Activated T-helper 1 cell treated with anti-CD3 and anti-CD28 coated beads, Interleukin-12 subunit alpha, Interleukin-12 subunit beta, Interleukin-2, Interleukin-4 antibody, amounts not matched to agents 30 ng/mL and 10 ng/mL and 1 ng/mL, durations not matched to agents 14 hours and 24 hours and 36 hours (primary cell): ENCODE data around the gene LPIN2. TPM values are rescaled to one million over a fixed set of nuclear protein-coding genes. Genes with fewer than 3 reads are reported as not detected.

Experiments used
- DNase-seq: peaks from one replicate; pipeline ENCODE4 v3.0.0; 2021; ENCODE audit warnings: low spot score
- H3K27ac Mint-ChIP-seq: one replicate; pipeline ENCODE4 v1.8.0; 2021; ENCODE audit warnings: mild to moderate bottlenecking, mixed read lengths
- H3K27me3 Mint-ChIP-seq: one replicate; pipeline ENCODE4 v1.8.0; 2022; ENCODE audit warnings: mild to moderate bottlenecking, moderate library complexity, mixed read lengths; ENCODE audit not compliant: insufficient read depth
- H3K36me3 Mint-ChIP-seq: one replicate; pipeline ENCODE4 v1.8.0; 2021; ENCODE audit warnings: low read depth, mixed read lengths
- H3K4me1 Mint-ChIP-seq: one replicate; pipeline ENCODE4 v1.8.0; 2021; ENCODE audit warnings: low read depth, mixed read lengths
- H3K4me3 Mint-ChIP-seq: one replicate; pipeline ENCODE4 v1.8.0; 2021; ENCODE audit warnings: mild to moderate bottlenecking, moderate library complexity, mixed read lengths
- H3K9me3 Mint-ChIP-seq: one replicate; pipeline ENCODE4 v1.8.0; 2021; ENCODE audit warnings: mixed read lengths
- intact Hi-C: fragments of 100-400 bp; cut with micrococcal nuclease; formaldehyde crosslinking; loops from one replicate; pipeline ENCODE4 v1.15.1; 2024
- total RNA-seq: library from RNA; stranded (reverse); gene quantifications from 2 replicates; pipeline ENCODE4 v1.2.3, GENCODE V29; 2022

The LPIN2 gene
- total RNA-seq, 1 donor from 2014 or later: 91.8 TPM

- intact Hi-C loops: loop anchor here (5.0 kb wide), 1 partner anchor 325 kb away; the partner anchor contains the start of gene SMCHD1
- H3K4me1 Mint-ChIP-seq: peaks cover 92% of the 10 kb centered on the region
- H3K9me3 Mint-ChIP-seq: no peaks in the 10 kb centered on the region
- H3K36me3 Mint-ChIP-seq: peaks cover 16% of the 10 kb centered on the region
- no peak for DNase-seq
- peak overlapping the region; percentile 92 for H3K4me3 Mint-ChIP-seq
- peak overlapping the region; percentile 96 for H3K27ac Mint-ChIP-seq
- no peaks in the 10 kb centered on the region for H3K27me3 Mint-ChIP-seq
These were observed 30.9 kb downstream of the LPIN2 start for GRCh38 chr18:2982022-2982421.

GRCh38 chr18:2981212-2981728 is 31.7 kb downstream of the LPIN2 start:
- peaks cover 18% of the 10 kb centered on the region for H3K36me3 Mint-ChIP-seq
- H3K27ac Mint-ChIP-seq: peak overlapping the region; percentile 96
- no peaks in the 10 kb centered on the region for H3K9me3 Mint-ChIP-seq
- H3K4me1 Mint-ChIP-seq: peaks cover 99% of the 10 kb centered on the region
- DNase-seq: no peak
- peak overlapping the region; percentile 92 for H3K4me3 Mint-ChIP-seq
- intact Hi-C loops: loop anchor here (1.0 to 5.0 kb wide), 5 partner anchors 9 to 324 kb away; partner anchors contain the start of gene SMCHD1
- H3K27me3 Mint-ChIP-seq: no peaks in the 10 kb centered on the region

- DNase-seq: no peak
- Mint-ChIP-seq H3K4me1 (peaks cover 95% of the 10 kb centered on the region), H3K4me3 (peak overlapping the region; percentile 92), H3K27me3 (no peaks in the 10 kb centered on the region), H3K27ac (peak overlapping the region; percentile 96), H3K9me3 (no peaks in the 10 kb centered on the region), H3K36me3 (peaks cover 23% of the 10 kb centered on the region)
- intact Hi-C loops: loop anchor here (5.0 kb wide), 1 partner anchor 323 kb away; the partner anchor contains the start of gene SMCHD1
These were observed 32.8 kb downstream of the LPIN2 start for GRCh38 chr18:2979871-2980790.

- no peaks in the 10 kb centered on the region for H3K9me3 Mint-ChIP-seq
- H3K4me3 Mint-ChIP-seq: peak overlapping the region; percentile 71
- peaks cover 93% of the 10 kb centered on the region for H3K4me1 Mint-ChIP-seq
- peaks cover 21% of the 10 kb centered on the region for H3K36me3 Mint-ChIP-seq
- H3K27ac Mint-ChIP-seq: peak overlapping the region; percentile 89
- no peaks in the 10 kb centered on the region for H3K27me3 Mint-ChIP-seq
- intact Hi-C loops: no loop called here
- no peak for DNase-seq
These were observed 33.8 kb downstream of the LPIN2 start for GRCh38 chr18:2979129-2979528.

- Mint-ChIP-seq H3K27me3 (no peaks in the 10 kb centered on the region), H3K4me1 (peaks cover 90% of the 10 kb centered on the region), H3K27ac (peak overlapping the region; percentile 89), H3K36me3 (peaks cover 21% of the 10 kb centered on the region), H3K9me3 (no peaks in the 10 kb centered on the region), H3K4me3 (peak overlapping the region; percentile 71)
- intact Hi-C loops: loop anchor here (1.0 kb wide), 1 partner anchor 9 kb away; no protein-coding TSS in a partner anchor
- no peak for DNase-seq
These were observed 34.3 kb downstream of the LPIN2 start for GRCh38 chr18:2978661-2979106.

- intact Hi-C loops: loop anchor here (1.0 kb wide), 1 partner anchor 9 kb away; no protein-coding TSS in a partner anchor
- Mint-ChIP-seq H3K27me3 (no peaks in the 10 kb centered on the region), H3K9me3 (no peaks in the 10 kb centered on the region), H3K36me3 (peaks cover 24% of the 10 kb centered on the region), H3K27ac (peak overlapping the region; percentile 89), H3K4me1 (peaks cover 90% of the 10 kb centered on the region), H3K4me3 (peak overlapping the region; percentile 71)
- DNase-seq: no peak
These were observed 34.7 kb downstream of the LPIN2 start for GRCh38 chr18:2978208-2978607.

- Mint-ChIP-seq H3K36me3 (peaks cover 29% of the 10 kb centered on the region), H3K27me3 (no peaks in the 10 kb centered on the region), H3K4me1 (peaks cover 90% of the 10 kb centered on the region), H3K4me3 (peak overlapping the region; percentile 6), H3K27ac (peak overlapping the region; percentile 61), H3K9me3 (no peaks in the 10 kb centered on the region)
- no peak for DNase-seq
- intact Hi-C loops: no loop called here
These were observed 36.5 kb downstream of the LPIN2 start for GRCh38 chr18:2976218-2977132.

- no peak overlapping the region for H3K27ac Mint-ChIP-seq
- no peaks in the 10 kb centered on the region for H3K27me3 Mint-ChIP-seq
- no peak overlapping the region for H3K4me3 Mint-ChIP-seq
- intact Hi-C loops: no loop called here
- no peaks in the 10 kb centered on the region for H3K9me3 Mint-ChIP-seq
- DNase-seq: no peak
- H3K4me1 Mint-ChIP-seq: peaks cover 90% of the 10 kb centered on the region
- H3K36me3 Mint-ChIP-seq: peaks cover 35% of the 10 kb centered on the region
These were observed 38.2 kb downstream of the LPIN2 start for GRCh38 chr18:2974731-2975130.

- H3K36me3 Mint-ChIP-seq: peaks cover 38% of the 10 kb centered on the region
- H3K27me3 Mint-ChIP-seq: no peaks in the 10 kb centered on the region
These were observed 41.0 kb downstream of the LPIN2 start for GRCh38 chr18:2971741-2972552.

GRCh38 chr18:2970772-2971659 is 41.9 kb downstream of the LPIN2 start:
- Mint-ChIP-seq H3K27me3 (no peaks in the 10 kb centered on the region), H3K27ac (peak overlapping the region; percentile 95), H3K4me1 (peaks cover 81% of the 10 kb centered on the region), H3K36me3 (peaks cover 34% of the 10 kb centered on the region), H3K9me3 (no peaks in the 10 kb centered on the region), H3K4me3 (peak overlapping the region; percentile 82)
- peak; percentile 32 for DNase-seq
- intact Hi-C loops: loop anchor here (2.0 kb wide), 1 partner anchor 64 kb away; no protein-coding TSS in a partner anchor

More at GRCh38 chr18:2971741-2972552, 41.0 kb downstream of the LPIN2 start:
- DNase-seq: peak; percentile 62
- peaks cover 82% of the 10 kb centered on the region for H3K4me1 Mint-ChIP-seq
- intact Hi-C loops: loop anchor here (1.0 to 2.0 kb wide), 3 partner anchors 9 to 65 kb away; no protein-coding TSS in a partner anchor
- H3K27ac Mint-ChIP-seq: peak overlapping the region; percentile 95
- H3K4me3 Mint-ChIP-seq: peak overlapping the region; percentile 82
- H3K9me3 Mint-ChIP-seq: no peaks in the 10 kb centered on the region

- peak overlapping the region; percentile 58 for H3K4me3 Mint-ChIP-seq
- intact Hi-C loops: loop anchor here (2.0 kb wide), 1 partner anchor 64 kb away; no protein-coding TSS in a partner anchor
- H3K27me3 Mint-ChIP-seq: no peaks in the 10 kb centered on the region
- H3K4me1 Mint-ChIP-seq: peaks cover 81% of the 10 kb centered on the region
- no peak for DNase-seq
- H3K9me3 Mint-ChIP-seq: no peaks in the 10 kb centered on the region
- H3K27ac Mint-ChIP-seq: peak overlapping the region; percentile 81
- H3K36me3 Mint-ChIP-seq: peaks cover 32% of the 10 kb centered on the region
These were observed 42.6 kb downstream of the LPIN2 start for GRCh38 chr18:2970344-2970743.
